ENCODE data around the gene GNA12. TPM values are rescaled to one million over a fixed set of nuclear protein-coding genes. Genes with fewer than 3 reads are reported as not detected.

The GNA12 gene
- total RNA-seq, 4 donors from 2014 or later = 4.6 to 14.0 (median 8.9) TPM

GRCh38 chr7:2719007-2719406 is 125.1 kb downstream of the GNA12 start:
- TF ChIP-seq, protein P1, sequence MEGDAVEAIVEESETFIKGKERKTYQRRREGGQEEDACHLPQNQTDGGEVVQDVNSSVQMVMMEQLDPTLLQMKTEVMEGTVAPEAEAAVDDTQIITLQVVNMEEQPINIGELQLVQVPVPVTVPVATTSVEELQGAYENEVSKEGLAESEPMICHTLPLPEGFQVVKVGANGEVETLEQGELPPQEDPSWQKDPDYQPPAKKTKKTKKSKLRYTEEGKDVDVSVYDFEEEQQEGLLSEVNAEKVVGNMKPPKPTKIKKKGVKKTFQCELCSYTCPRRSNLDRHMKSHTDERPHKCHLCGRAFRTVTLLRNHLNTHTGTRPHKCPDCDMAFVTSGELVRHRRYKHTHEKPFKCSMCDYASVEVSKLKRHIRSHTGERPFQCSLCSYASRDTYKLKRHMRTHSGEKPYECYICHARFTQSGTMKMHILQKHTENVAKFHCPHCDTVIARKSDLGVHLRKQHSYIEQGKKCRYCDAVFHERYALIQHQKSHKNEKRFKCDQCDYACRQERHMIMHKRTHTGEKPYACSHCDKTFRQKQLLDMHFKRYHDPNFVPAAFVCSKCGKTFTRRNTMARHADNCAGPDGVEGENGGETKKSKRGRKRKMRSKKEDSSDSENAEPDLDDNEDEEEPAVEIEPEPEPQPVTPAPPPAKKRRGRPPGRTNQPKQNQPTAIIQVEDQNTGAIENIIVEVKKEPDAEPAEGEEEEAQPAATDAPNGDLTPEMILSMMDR (IDR thresholded peaks at IDR 0.05) = no peak
- no peak for TF ChIP-seq POLR2A (IDR thresholded peaks at IDR 0.05)

GRCh38 chr7:2718296-2718965 is 125.7 kb downstream of the GNA12 start:
- 92 to 94% methylated on average over 34 of the region's 34 CpGs for WGBS, 2 donors
- DNase-seq (ENCODE audit: low spot score in 2 of 2) = no peak
- intact Hi-C loops (cut with DNase I; ENCODE audit: low total_unique reads) = no loop called here
- H3K4me3 ChIP-seq (ENCODE audit: low read depth, poor library complexity, severe bottlenecking) = no peak overlapping the region
- TF ChIP-seq, protein P1 (IDR thresholded peaks at IDR 0.05) = no peak
- TF ChIP-seq POLR2A (IDR thresholded peaks at IDR 0.05) = no peak

More at GRCh38 chr7:2719007-2719406, 125.1 kb downstream of the GNA12 start:
- 87 to 89% methylated on average over 16 of the region's 16 CpGs for WGBS, 2 donors
- H3K4me3 ChIP-seq (ENCODE audit: low read depth, poor library complexity, severe bottlenecking) = no peak overlapping the region
- intact Hi-C loops (cut with DNase I; ENCODE audit: low total_unique reads) = no loop called here
- DNase-seq (ENCODE audit: low spot score in 2 of 2) = no peak

GRCh38 chr7:2717293-2718261 is 126.5 kb downstream of the GNA12 start:
- no peak for DNase-seq (ENCODE audit: low spot score in 2 of 2)
- intact Hi-C loops (cut with DNase I; ENCODE audit: low total_unique reads) = no loop called here
- H3K4me3 ChIP-seq (ENCODE audit: low read depth, poor library complexity, severe bottlenecking) = no peak overlapping the region
- TF ChIP-seq, protein P1 (IDR thresholded peaks at IDR 0.05) = no peak
- no peak for TF ChIP-seq POLR2A (IDR thresholded peaks at IDR 0.05)
- WGBS, 2 donors = 63 to 65% methylated on average over 47 of the region's 47 CpGs

GRCh38 chr7:2716906-2717292 is 127.2 kb downstream of the GNA12 start:
- no peak for TF ChIP-seq POLR2A (IDR thresholded peaks at IDR 0.05)
- TF ChIP-seq, protein P1 (IDR thresholded peaks at IDR 0.05) = no peak
- intact Hi-C loops (cut with DNase I; ENCODE audit: low total_unique reads) = no loop called here
- H3K4me3 ChIP-seq (ENCODE audit: low read depth, poor library complexity, severe bottlenecking) = no peak overlapping the region
- 74 to 80% methylated on average over 20 of the region's 20 CpGs for WGBS, 2 donors
- no peak for DNase-seq (ENCODE audit: low spot score in 2 of 2)

DNA sequence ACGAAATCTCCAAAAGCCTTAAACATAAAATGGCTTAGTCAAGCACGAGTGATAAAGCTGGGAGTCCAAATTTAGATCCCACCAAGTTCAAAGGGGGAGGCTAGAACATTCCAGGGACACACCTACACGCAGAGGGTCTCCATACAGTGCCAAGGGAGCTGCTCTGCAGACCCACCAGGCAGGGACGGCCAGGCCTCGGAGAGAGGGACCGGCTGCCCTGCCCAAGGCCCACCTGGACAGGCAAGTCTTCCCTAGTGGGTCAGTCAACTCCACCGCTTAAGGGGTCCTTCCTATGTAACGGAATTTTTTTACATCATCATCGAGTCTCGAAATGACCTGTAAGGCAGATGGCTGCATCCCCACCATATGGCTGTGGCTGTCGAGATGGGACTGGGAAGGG is 127.6 kb downstream of the GNA12 start:
- WGBS, 2 donors = 91 to 95% methylated on average over 11 of the region's 11 CpGs
- TF ChIP-seq, protein P1 (IDR thresholded peaks at IDR 0.05) = no peak
- no peak for TF ChIP-seq POLR2A (IDR thresholded peaks at IDR 0.05)
- DNase-seq (ENCODE audit: low spot score in 2 of 2) = no peak
- intact Hi-C loops (cut with DNase I; ENCODE audit: low total_unique reads) = no loop called here
- H3K4me3 ChIP-seq (ENCODE audit: low read depth, poor library complexity, severe bottlenecking) = no peak overlapping the region

Measured in lower leg skin (tissue), 4 donors.